ENCODE data around the gene CLCN2.

DNA sequence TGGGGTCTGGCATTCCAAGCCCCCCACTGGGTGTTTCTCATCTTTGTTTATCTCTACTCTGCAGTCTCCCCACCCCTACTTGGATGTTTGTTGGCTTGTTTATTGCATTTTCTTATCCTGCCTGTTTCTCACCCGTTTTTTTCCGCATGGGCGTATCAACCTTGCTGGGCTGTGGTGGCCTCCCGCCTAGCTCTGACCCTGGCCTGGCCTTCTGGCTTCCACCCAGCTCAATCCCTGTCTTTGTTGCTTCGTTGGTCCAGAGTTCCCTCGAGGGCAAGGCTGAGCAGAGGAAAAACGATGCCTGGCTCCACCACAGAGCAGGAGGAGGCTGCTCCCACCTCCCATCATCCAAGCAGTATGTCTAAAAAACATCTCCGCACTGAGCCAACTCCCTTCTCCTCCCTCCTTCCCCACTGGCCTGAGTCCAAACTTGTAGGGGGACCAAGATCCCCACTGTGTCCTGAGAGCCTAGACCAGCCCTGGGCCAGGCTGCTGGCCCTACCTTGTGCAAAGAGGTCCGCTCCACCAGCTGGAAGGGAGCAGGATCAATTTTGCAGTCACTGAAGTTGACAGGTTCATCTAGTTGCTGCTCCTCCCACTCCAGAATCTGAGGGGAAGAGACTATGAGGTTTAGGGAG is 9.8 kb downstream of the CLCN2 start:
- TF ChIP-seq, protein P1, sequence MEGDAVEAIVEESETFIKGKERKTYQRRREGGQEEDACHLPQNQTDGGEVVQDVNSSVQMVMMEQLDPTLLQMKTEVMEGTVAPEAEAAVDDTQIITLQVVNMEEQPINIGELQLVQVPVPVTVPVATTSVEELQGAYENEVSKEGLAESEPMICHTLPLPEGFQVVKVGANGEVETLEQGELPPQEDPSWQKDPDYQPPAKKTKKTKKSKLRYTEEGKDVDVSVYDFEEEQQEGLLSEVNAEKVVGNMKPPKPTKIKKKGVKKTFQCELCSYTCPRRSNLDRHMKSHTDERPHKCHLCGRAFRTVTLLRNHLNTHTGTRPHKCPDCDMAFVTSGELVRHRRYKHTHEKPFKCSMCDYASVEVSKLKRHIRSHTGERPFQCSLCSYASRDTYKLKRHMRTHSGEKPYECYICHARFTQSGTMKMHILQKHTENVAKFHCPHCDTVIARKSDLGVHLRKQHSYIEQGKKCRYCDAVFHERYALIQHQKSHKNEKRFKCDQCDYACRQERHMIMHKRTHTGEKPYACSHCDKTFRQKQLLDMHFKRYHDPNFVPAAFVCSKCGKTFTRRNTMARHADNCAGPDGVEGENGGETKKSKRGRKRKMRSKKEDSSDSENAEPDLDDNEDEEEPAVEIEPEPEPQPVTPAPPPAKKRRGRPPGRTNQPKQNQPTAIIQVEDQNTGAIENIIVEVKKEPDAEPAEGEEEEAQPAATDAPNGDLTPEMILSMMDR (IDR thresholded peaks at IDR 0.05) = no peak
- no peak for TF ChIP-seq POLR2A (IDR thresholded peaks at IDR 0.05)
